NCI-H146 treated with DMSO at 0.1 percent for 48 hours (cell line): Measurements from ENCODE around the gene SH3GL3.

Experiments
- DNase-seq: peaks from one replicate; lab custom pipeline; 2025; ENCODE audit not compliant: unreplicated experiment; lab: John Stamatoyannopoulos, UW

Gene SH3GL3

DNA sequence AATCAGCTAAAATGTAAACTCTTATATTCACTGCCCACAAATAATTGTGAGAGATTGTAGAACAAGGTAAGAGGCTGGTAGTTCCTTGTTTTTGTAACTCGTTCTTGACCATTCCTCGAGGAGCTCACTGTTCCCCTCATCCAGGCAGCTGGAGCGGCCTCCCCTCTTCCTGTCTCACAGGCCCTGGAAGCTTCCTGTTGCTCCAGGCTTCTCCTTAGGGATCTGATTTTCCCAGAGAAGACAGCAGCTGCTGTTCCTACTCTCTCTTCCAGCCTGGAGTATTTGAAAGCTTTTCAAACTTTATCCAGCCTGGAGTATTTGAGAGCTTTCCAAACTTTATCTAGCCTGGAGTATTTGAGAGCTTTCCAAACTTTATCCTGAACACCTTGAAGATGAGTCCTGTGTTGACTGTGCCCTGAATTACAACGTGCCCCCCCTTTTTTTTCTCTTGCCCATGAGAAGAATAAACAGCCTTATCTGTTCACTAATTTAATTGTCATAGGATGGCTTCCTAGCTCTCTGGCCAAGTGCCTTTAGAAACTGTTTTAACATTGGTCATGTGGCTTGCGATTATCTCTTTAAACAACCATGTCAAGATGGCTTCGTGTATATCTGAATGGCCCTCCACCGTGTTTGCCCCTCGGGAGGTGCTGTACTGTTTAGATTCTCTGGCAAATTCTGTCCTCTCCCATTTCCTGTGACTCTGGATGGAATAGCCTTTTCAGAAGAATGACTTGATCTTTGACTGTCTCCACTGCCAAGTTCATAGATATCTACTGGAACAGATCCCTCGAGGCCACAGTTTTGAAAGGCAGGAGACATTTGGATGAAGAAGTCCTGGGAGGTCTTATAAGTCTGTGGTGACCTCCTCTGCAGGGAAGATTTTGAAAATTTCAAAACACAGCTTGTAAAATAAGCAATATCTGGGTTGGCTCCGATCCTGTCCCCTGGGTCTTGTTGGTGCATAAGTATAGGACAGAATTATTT is 211.6 kb downstream of the SH3GL3 start:
- DNase-seq: no peak

DNA sequence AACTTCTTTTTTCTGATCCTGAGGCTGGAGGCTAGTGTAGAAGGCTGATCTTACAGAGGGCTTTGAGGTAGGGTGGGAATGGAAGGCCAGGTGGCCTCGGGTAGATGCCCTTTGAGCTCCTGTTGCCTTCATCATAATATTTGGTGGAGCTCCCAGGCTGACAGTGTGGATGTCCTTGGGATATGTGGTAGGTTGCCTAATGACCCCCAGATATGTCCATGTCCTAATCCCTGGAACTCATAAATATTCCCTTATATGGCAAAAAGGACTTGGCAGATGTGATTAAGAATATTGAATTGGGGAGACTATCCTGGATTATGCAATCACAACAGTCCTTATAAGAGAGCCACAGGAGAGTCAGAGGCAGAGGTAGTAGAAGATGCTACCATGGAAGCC is 212.3 kb downstream of the SH3GL3 start:
- DNase-seq: no peak

DNA sequence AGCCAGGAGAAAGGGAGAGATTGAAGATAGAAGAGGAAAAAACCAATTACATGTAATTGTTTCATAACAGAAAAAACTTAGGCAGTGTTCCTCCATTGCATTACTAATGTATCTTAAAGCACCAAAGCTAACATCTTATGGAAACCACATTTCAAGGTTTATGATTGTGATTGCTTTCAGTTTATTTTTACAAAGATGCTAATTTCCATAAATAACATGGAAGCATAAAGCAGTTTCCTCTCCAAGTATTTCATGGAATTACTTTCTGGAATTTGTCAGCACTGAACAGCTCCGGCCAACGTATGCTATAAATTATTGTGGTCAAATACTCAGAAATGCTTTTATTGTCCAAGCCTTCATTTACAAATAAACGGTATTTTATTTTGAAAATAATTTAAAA is 218.3 kb downstream of the SH3GL3 start:
- DNase-seq: no peak
